Osteocyte (in vitro differentiated cells): ENCODE data around the gene GPSM1. TPM values are rescaled to one million over a fixed set of nuclear protein-coding genes. Genes with fewer than 3 reads are reported as not detected.

Source experiments
- DNase-seq: peaks from one replicate; pipeline ENCODE4 v3.0.0; 2021; ENCODE audit warnings: mixed read lengths; ENCODE audit not compliant: unreplicated experiment; ENCODE audit errors: extremely low spot score
- H3K27ac Mint-ChIP-seq: one replicate; pipeline ENCODE4 v1.8.0; 2021; ENCODE audit warnings: mild to moderate bottlenecking, mixed read lengths; ENCODE audit not compliant: unreplicated experiment
- H3K27me3 Mint-ChIP-seq: one replicate; pipeline ENCODE4 v1.8.0; 2021; ENCODE audit warnings: mixed read lengths; ENCODE audit not compliant: unreplicated experiment
- H3K36me3 Mint-ChIP-seq: one replicate; pipeline ENCODE4 v1.8.0; 2021; ENCODE audit warnings: mixed read lengths; ENCODE audit not compliant: unreplicated experiment
- H3K4me1 Mint-ChIP-seq: one replicate; pipeline ENCODE4 v1.8.0; 2021; ENCODE audit warnings: mixed read lengths; ENCODE audit not compliant: unreplicated experiment
- H3K4me3 Mint-ChIP-seq: one replicate; pipeline ENCODE4 v1.8.0; 2021; ENCODE audit warnings: mild to moderate bottlenecking, moderate library complexity, mixed read lengths; ENCODE audit not compliant: unreplicated experiment
- H3K9me3 Mint-ChIP-seq: one replicate; pipeline ENCODE4 v1.8.0; 2021; ENCODE audit warnings: mixed read lengths; ENCODE audit not compliant: unreplicated experiment
- CTCF ChIP-seq: fragments of 200-600 bp; sonication (generic); IDR thresholded peaks from 2 replicates; pipeline ENCODE4 v1.5.0; 2021; ENCODE audit warnings: antibody characterized with exemption, mild to moderate bottlenecking, moderate library complexity
- total RNA-seq: library from RNA; stranded (reverse); gene quantifications from 2 replicates; pipeline ENCODE4 v1.2.1, GENCODE V29; 2021

The GPSM1 gene
- total RNA-seq, 1 donor from 2014 or later, result 37.1 TPM

- H3K9me3 Mint-ChIP-seq, result peaks cover 11% of the 10 kb centered on the region
- no peak overlapping the region for H3K4me3 Mint-ChIP-seq
- no peak for TF ChIP-seq CTCF
- H3K4me1 Mint-ChIP-seq, result no peaks in the 10 kb centered on the region
- H3K27ac Mint-ChIP-seq, result no peak overlapping the region
- H3K36me3 Mint-ChIP-seq, result peaks cover 2% of the 10 kb centered on the region
- no peaks in the 10 kb centered on the region for H3K27me3 Mint-ChIP-seq
- DNase-seq, result no peak
Measured at GRCh38 chr9:136312009-136312375, 15.3 kb upstream of the GPSM1 start.

- Mint-ChIP-seq H3K36me3 (peaks cover 2% of the 10 kb centered on the region), H3K27me3 (no peaks in the 10 kb centered on the region)
Measured at GRCh38 chr9:136312436-136312835, 14.9 kb upstream of the GPSM1 start.

GRCh38 chr9:136313111-136314055 is 14.0 kb upstream of the GPSM1 start:
- Mint-ChIP-seq H3K27me3 (no peaks in the 10 kb centered on the region), H3K36me3 (peaks cover 2% of the 10 kb centered on the region), H3K27ac (no peak overlapping the region), H3K4me3 (no peak overlapping the region), H3K9me3 (peaks cover 11% of the 10 kb centered on the region), H3K4me1 (no peaks in the 10 kb centered on the region)
- DNase-seq, result no peak
- TF ChIP-seq CTCF, result no peak

More at GRCh38 chr9:136312436-136312835, 14.9 kb upstream of the GPSM1 start:
- Mint-ChIP-seq H3K4me3 (no peak overlapping the region), H3K27ac (no peak overlapping the region), H3K9me3 (peaks cover 11% of the 10 kb centered on the region), H3K4me1 (no peaks in the 10 kb centered on the region)
- no peak for DNase-seq
- TF ChIP-seq CTCF, result peak; percentile 60

GRCh38 chr9:136314056-136314416 is 13.3 kb upstream of the GPSM1 start:
- no peaks in the 10 kb centered on the region for H3K27me3 Mint-ChIP-seq
- peaks cover 2% of the 10 kb centered on the region for H3K36me3 Mint-ChIP-seq

More at GRCh38 chr9:136314056-136314416, 13.3 kb upstream of the GPSM1 start:
- no peak for DNase-seq
- TF ChIP-seq CTCF, result no peak
- Mint-ChIP-seq H3K4me1 (no peaks in the 10 kb centered on the region), H3K9me3 (peaks cover 11% of the 10 kb centered on the region), H3K27ac (no peak overlapping the region), H3K4me3 (no peak overlapping the region)
